PC-9 (cell line): Measurements from ENCODE around the gene GIT1. TPM values are rescaled to one million over a fixed set of nuclear protein-coding genes. Genes with fewer than 3 reads are reported as not detected.

Experiments used
- BruUV-seq: library from RNA; stranded (reverse); fragments of 400-500 nt; replicated peaks from 2 replicates; lab custom pipeline; 2021; lab: Mats Ljungman, UMichigan
- CTCF ChIA-PET: fragments of 300-600 bp; sonication (Branson Sonifier 250); formaldehyde crosslinking; loops from one replicate; lab custom pipeline; 2022; ENCODE audit warnings: antibody characterized with exemption; lab: Charles Lee
- POLR2A ChIA-PET: fragments of 300-600 bp; sonication (Branson Sonifier 250); formaldehyde crosslinking; loops from one replicate; lab custom pipeline; 2022; ENCODE audit warnings: antibody characterized with exemption; ENCODE audit not compliant: unreplicated experiment; lab: Charles Lee
- DNase-seq, 2 experiments: peaks; one replicate each; pipeline versions ENCODE4 v3.0.0 to v3.0.0-alpha.2; 2015 to 2022; ENCODE audit warnings: mixed read lengths in 1 of 2
- H2AFZ ChIP-seq: fragments of 200-600 bp; sonication (generic); 2 replicates; pipeline ENCODE4 v1.8.1; 2017; ENCODE audit warnings: antibody characterized with exemption
- H3F3A ChIP-seq: fragments of 200-600 bp; sonication (generic); 2 replicates; pipeline ENCODE4 v1.8.1; 2017; ENCODE audit warnings: antibody characterized with exemption, mild to moderate bottlenecking, low read depth; ENCODE audit not compliant: insufficient read depth
- H3K27ac ChIP-seq: fragments of 200-600 bp; sonication (generic); 2 replicates; pipeline ENCODE4 v1.6.1; 2016; ENCODE audit warnings: mixed run types
- H3K27me3 ChIP-seq: fragments of 200-600 bp; sonication (generic); 2 replicates; pipeline ENCODE4 v1.6.1; 2016; ENCODE audit warnings: low read depth, mixed run types; ENCODE audit not compliant: insufficient read depth
- H3K36me3 ChIP-seq: fragments of 200-600 bp; sonication (generic); 2 replicates; pipeline ENCODE4 v1.6.1; 2016; ENCODE audit warnings: low read depth, mixed run types
- H3K4me1 ChIP-seq: fragments of 200-600 bp; sonication (generic); replicated peaks from 2 replicates; pipeline ENCODE4 v1.6.1; 2016; ENCODE audit warnings: mixed run types; ENCODE audit not compliant: insufficient read depth
- H3K4me2 ChIP-seq: fragments of 200-600 bp; sonication (generic); 2 replicates; pipeline ENCODE4 v1.6.1; 2017; ENCODE audit warnings: mixed run types
- H3K4me3 ChIP-seq: fragments of 200-600 bp; sonication (generic); 2 replicates; pipeline ENCODE4 v1.6.1; 2016; ENCODE audit warnings: mixed run types
- H3K79me2 ChIP-seq: fragments of 200-600 bp; sonication (generic); 2 replicates; pipeline ENCODE4 v1.6.1; 2017; ENCODE audit warnings: low read depth, mixed run types
- H3K9me2 ChIP-seq: fragments of 200-600 bp; sonication (generic); 2 replicates; pipeline ENCODE4 v1.8.1; 2017; ENCODE audit warnings: mild to moderate bottlenecking; ENCODE audit not compliant: insufficient read depth
- H3K9me3 ChIP-seq: fragments of 200-600 bp; sonication (generic); 2 replicates; pipeline ENCODE4 v1.8.1; 2016; ENCODE audit warnings: low read depth; ENCODE audit not compliant: insufficient read depth
- H4K20me1 ChIP-seq: fragments of 200-600 bp; sonication (generic); 2 replicates; pipeline ENCODE4 v1.8.1; 2017; ENCODE audit not compliant: insufficient read depth
- CTCF ChIP-seq: fragments of 200-600 bp; sonication (generic); conservative IDR thresholded peaks from 2 replicates; pipeline ENCODE4 v1.6.1; 2017; ENCODE audit warnings: mixed run types, antibody characterized with exemption, mild to moderate bottlenecking, moderate library complexity
- EZH2 ChIP-seq: fragments of 200-600 bp; sonication (generic); IDR thresholded peaks from 2 replicates; pipeline ENCODE4 v1.8.0; 2017; ENCODE audit warnings: antibody characterized with exemption, low read depth
- intact Hi-C: fragments of 100-400 bp; cut with micrococcal nuclease; formaldehyde crosslinking; loops from one replicate; pipeline ENCODE4 v1.10.0; 2022; ENCODE audit not compliant: unreplicated experiment
- total RNA-seq: library from RNA; stranded (reverse); gene quantifications from 2 replicates; pipeline ENCODE4 v1.2.3, GENCODE V29; 2021

Gene GIT1
- total RNA-seq, 1 experiment from 2014 or later = 84.8 TPM

GRCh38 chr17:29576214-29577000 is 13.0 kb downstream of the GIT1 start:
- POLR2A ChIA-PET = no interaction called here

DNA sequence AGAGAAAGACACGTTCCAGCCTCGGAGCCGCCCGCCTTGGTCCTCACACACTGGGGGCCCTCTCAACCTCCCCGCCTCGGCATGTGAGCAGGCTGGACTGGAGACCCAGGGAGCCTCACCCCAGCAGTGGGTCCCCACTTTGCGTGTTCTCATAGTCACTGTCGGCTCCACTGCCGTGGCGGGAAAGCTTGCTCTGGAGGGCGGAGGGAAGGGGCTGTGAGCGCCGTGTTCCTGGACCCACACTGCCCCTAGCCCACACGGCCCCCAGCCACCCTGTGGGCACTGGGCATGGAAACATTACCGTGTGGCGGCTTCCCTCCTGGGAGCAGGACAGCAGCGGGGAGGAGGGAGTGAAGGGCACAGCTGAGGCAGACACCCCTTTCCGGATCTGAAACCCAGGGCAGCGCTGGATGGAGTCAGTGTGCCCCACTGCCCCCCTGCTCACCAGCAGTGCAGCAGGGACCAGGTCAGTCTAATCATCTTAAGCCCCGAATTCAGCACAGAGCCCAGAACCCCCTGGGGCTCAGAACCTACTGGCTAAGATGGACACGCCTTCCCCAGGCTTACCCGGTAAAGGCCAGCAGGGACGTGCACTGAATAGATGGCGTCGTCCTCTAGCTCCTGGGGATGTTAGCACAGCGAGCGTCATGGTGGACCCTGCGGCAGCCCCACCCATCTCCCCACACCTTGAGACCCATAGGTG is 13.8 kb downstream of the GIT1 start:
- POLR2A ChIA-PET = no interaction called here

More at GRCh38 chr17:29576214-29577000, 13.0 kb downstream of the GIT1 start:
- no TSS peak for BruUV-seq
- H2AFZ ChIP-seq = no peak overlapping the region
- H3K27me3 ChIP-seq = no peaks in the 10 kb centered on the region
- no peak overlapping the region for H3K27ac ChIP-seq
- H3K79me2 ChIP-seq = no peaks in the 10 kb centered on the region
- H4K20me1 ChIP-seq = no peaks in the 10 kb centered on the region
- no peak overlapping the region for H3K4me2 ChIP-seq
- no peaks in the 10 kb centered on the region for H3K9me3 ChIP-seq
- no peaks in the 10 kb centered on the region for H3F3A ChIP-seq
- H3K9me2 ChIP-seq = no peaks in the 10 kb centered on the region
- no peaks in the 10 kb centered on the region for H3K36me3 ChIP-seq
- no peak for TF ChIP-seq EZH2
- TF ChIP-seq CTCF = no peak
- H3K4me3 ChIP-seq = no peak overlapping the region
- DNase-seq = peak in 1 of 2 experiments; percentile 8
- CTCF ChIA-PET = no interaction called here
- H3K4me1 ChIP-seq = no peaks in the 10 kb centered on the region
- intact Hi-C loops = no loop called here

More for the DNA sequence above, 13.8 kb downstream of the GIT1 start:
- CTCF ChIA-PET = no interaction called here
- H3K9me2 ChIP-seq = no peaks in the 10 kb centered on the region
- H3F3A ChIP-seq = no peaks in the 10 kb centered on the region
- TF ChIP-seq EZH2 (no peak), CTCF (no peak)
- intact Hi-C loops = no loop called here
- H3K4me2 ChIP-seq = no peak overlapping the region
- no peaks in the 10 kb centered on the region for H3K4me1 ChIP-seq
- no peaks in the 10 kb centered on the region for H3K9me3 ChIP-seq
- peak in 1 of 2 experiments; percentile 13 for DNase-seq
- no peaks in the 10 kb centered on the region for H3K27me3 ChIP-seq
- no peaks in the 10 kb centered on the region for H4K20me1 ChIP-seq
- no peaks in the 10 kb centered on the region for H3K79me2 ChIP-seq
- H2AFZ ChIP-seq = no peak overlapping the region
- H3K27ac ChIP-seq = no peak overlapping the region
- BruUV-seq = no TSS peak
- no peak overlapping the region for H3K4me3 ChIP-seq
- no peaks in the 10 kb centered on the region for H3K36me3 ChIP-seq
